Islet precursor cell (in vitro differentiated cells): ENCODE results near the gene ARMC12.

Experiments
- DNase-seq: peaks from one replicate; pipeline ENCODE4 v3.0.0-alpha.2; 2018

ARMC12 gene

GRCh38 chr6:35737413-35738211, 780 bp downstream of the ARMC12 start:
- no peak for DNase-seq

GRCh38 chr6:35739645-35740524, 3.1 kb downstream of the ARMC12 start:
- DNase-seq = no peak

GRCh38 chr6:35742842-35743241, 6.0 kb downstream of the ARMC12 start:
- peak; percentile 93 for DNase-seq

- no peak for DNase-seq
Measured at GRCh38 chr6:35745509-35745908, 8.7 kb downstream of the ARMC12 start.

- DNase-seq = no peak
Measured at GRCh38 chr6:35746516-35746915, 9.7 kb downstream of the ARMC12 start.

GRCh38 chr6:35747877-35748276, 11.0 kb downstream of the ARMC12 start:
- DNase-seq = no peak

GRCh38 chr6:35750557-35750956, 13.7 kb downstream of the ARMC12 start:
- DNase-seq = no peak

- DNase-seq = no peak
Measured at GRCh38 chr6:35751594-35751993, 14.8 kb downstream of the ARMC12 start.

GRCh38 chr6:35752330-35752729, 15.5 kb downstream of the ARMC12 start:
- no peak for DNase-seq

GRCh38 chr6:35754452-35755277, 17.8 kb downstream of the ARMC12 start:
- DNase-seq = no peak

GRCh38 chr6:35755278-35755924, 18.6 kb downstream of the ARMC12 start:
- DNase-seq = no peak

- peak; percentile 80 for DNase-seq
Measured at GRCh38 chr6:35757456-35758123, 20.8 kb downstream of the ARMC12 start.

- DNase-seq = no peak
Measured at GRCh38 chr6:35759426-35759825, 22.6 kb downstream of the ARMC12 start.

- no peak for DNase-seq
Measured at GRCh38 chr6:35765739-35766138, 28.9 kb downstream of the ARMC12 start.

- DNase-seq = no peak
Measured at GRCh38 chr6:35769211-35769610, 32.4 kb downstream of the ARMC12 start.

GRCh38 chr6:35771343-35771627, 34.5 kb downstream of the ARMC12 start:
- no peak for DNase-seq

- DNase-seq = no peak
Measured at GRCh38 chr6:35774116-35774794, 37.4 kb downstream of the ARMC12 start.

- DNase-seq = no peak
Measured at GRCh38 chr6:35775031-35775430, 38.2 kb downstream of the ARMC12 start.

- peak; percentile 76 for DNase-seq
Measured at GRCh38 chr6:35776364-35777215, 39.8 kb downstream of the ARMC12 start, which contains the start of gene CLPSL2. TSS of gene CLPSL2 (plus strand) at chr6:35776598. CDS start at chr6:35776619, 21 bp downstream.

GRCh38 chr6:35777356-35778102, 40.7 kb downstream of the ARMC12 start:
- no peak for DNase-seq
